HCT116 (cell line): ENCODE data around the gene DGKG. TPM values are rescaled to one million over a fixed set of nuclear protein-coding genes. Genes with fewer than 3 reads are reported as not detected.

Experiments
- ATAC-seq: fragments of 200-7000 bp; cut with Tn5 transposase; 2 replicates; pipeline ENCODE4 v1.9.1; 2020; ENCODE audit warnings: mild to moderate bottlenecking, moderate library complexity
- BruUV-seq: library from RNA; stranded (reverse); fragments of 400-500 nt; replicated peaks from 2 replicates; lab custom pipeline; 2021; lab: Mats Ljungman, UMichigan
- CTCF ChIA-PET: fragments of 300-600 bp; sonication (Branson Sonifier 250); formaldehyde crosslinking; loops from one replicate; lab custom pipeline; 2021; ENCODE audit warnings: antibody characterized with exemption; lab: Charles Lee
- POLR2A ChIA-PET: fragments of 300-600, 350-600 bp; sonication (Branson Sonifier 250); formaldehyde crosslinking; loops from one replicate; lab custom pipeline; 2021; ENCODE audit warnings: antibody characterized with exemption; lab: Charles Lee
- RAD21 ChIA-PET, 2 experiments: fragments of 300-600 bp; sonication (Branson Sonifier 250); formaldehyde crosslinking; loops; one replicate each; lab custom pipeline; 2023; ENCODE audit warnings: low total read pairs in 2 of 2; ENCODE audit not compliant: uncharacterized antibody in 2 of 2, unreplicated experiment in 2 of 2, low non-redundant PET in 1 of 2; lab: Charles Lee
- DNase-seq: peaks from one replicate; pipeline ENCODE4 v3.0.0-alpha.2; 2010; ENCODE audit warnings: low read depth, low spot score
- H2AFZ ChIP-seq: fragments of 200-600 bp; shearing (Covaris generic), sonication (generic); 2 replicates; pipeline ENCODE4 v1.6.1; 2017; ENCODE audit warnings: low read depth, mixed run types, mixed read lengths, antibody characterized with exemption, low read length; ENCODE audit not compliant: poor library complexity, severe bottlenecking
- H3K27ac ChIP-seq: 2 replicates; pipeline ENCODE4 v1.5.1; 2012; ENCODE audit warnings: low read depth, low read length
- H3K27me3 ChIP-seq: fragments of 200-600 bp; sonication (generic); 2 replicates; pipeline ENCODE4 v1.6.1; 2016; ENCODE audit warnings: mixed run types, low read length, mixed read lengths; ENCODE audit not compliant: insufficient read depth
- H3K36me3 ChIP-seq, 2 experiments: fragments of 200-500 bp in 1 of 2; fragments of 200-600 bp in 1 of 2; sonication (Bioruptor generic) in 1 of 2; sonication (generic) in 1 of 2; 2 replicates each; pipeline versions ENCODE4 v1.5.1 to v1.6.1; 2014 to 2016; ENCODE audit warnings: low read length in 2 of 2, inconsistent platforms in 1 of 2, mixed read lengths in 1 of 2, mixed run types in 1 of 2; ENCODE audit not compliant: insufficient read depth in 2 of 2, control insufficient read depth in 1 of 2
- H3K4me1 ChIP-seq, 2 experiments: fragments of 200-600 bp in 1 of 2; sonication (generic) in 1 of 2; 2 replicates each; pipeline versions ENCODE4 v1.5.1 to v1.6.1; 2012 to 2017; ENCODE audit warnings: low read length in 2 of 2, inconsistent platforms in 1 of 2, mild to moderate bottlenecking in 1 of 2, mixed read lengths in 1 of 2, mixed run types in 1 of 2, moderate library complexity in 1 of 2; ENCODE audit not compliant: insufficient read depth in 2 of 2, control insufficient read depth in 1 of 2
- H3K4me2 ChIP-seq: fragments of 200-600 bp; sonication (generic); 2 replicates; pipeline ENCODE4 v1.6.1; 2017; ENCODE audit warnings: mixed run types, low read length, mixed read lengths
- H3K4me3 ChIP-seq, 2 experiments: fragments of 200-600 bp in 1 of 2; sonication (generic) in 1 of 2; replicated peaks in 1 of 2; 2 replicates each; pipeline ENCODE4 v1.5.1; 2011 to 2016; ENCODE audit warnings: low read length in 2 of 2, control low read depth in 1 of 2, low read depth in 1 of 2, mild to moderate bottlenecking in 1 of 2, mixed read lengths in 1 of 2, mixed run types in 1 of 2
- H3K79me2 ChIP-seq: fragments of 200-600 bp; sonication (generic); 2 replicates; pipeline ENCODE4 v1.6.1; 2017; ENCODE audit warnings: mild to moderate bottlenecking, mixed run types, low read length, moderate library complexity, mixed read lengths; ENCODE audit not compliant: insufficient read depth
- H3K9ac ChIP-seq: fragments of 200-600 bp; sonication (generic); 2 replicates; pipeline ENCODE4 v1.6.1; 2016; ENCODE audit warnings: low read length, mixed read lengths
- H3K9me2 ChIP-seq: fragments of 200-600 bp; sonication (generic), shearing (Covaris generic); 2 replicates; pipeline ENCODE4 v1.6.1; 2017; ENCODE audit warnings: mixed run types, mild to moderate bottlenecking, moderate library complexity; ENCODE audit not compliant: insufficient read depth
- H3K9me3 ChIP-seq, 2 experiments: fragments of 200-500 bp in 1 of 2; fragments of 200-600 bp in 1 of 2; sonication (Bioruptor generic) in 1 of 2; sonication (generic) in 1 of 2; 2 replicates each; pipeline ENCODE4 v1.6.1; 2014 to 2017; ENCODE audit warnings: low read length in 2 of 2, mixed read lengths in 2 of 2, inconsistent platforms in 1 of 2, low read depth in 1 of 2, mild to moderate bottlenecking in 1 of 2, mixed run types in 1 of 2, moderate library complexity in 1 of 2; ENCODE audit not compliant: control insufficient read depth in 1 of 2, insufficient read depth in 1 of 2
- H4K20me1 ChIP-seq: fragments of 200-600 bp; sonication (generic), shearing (Covaris generic); 2 replicates; pipeline ENCODE4 v1.6.1; 2017; ENCODE audit warnings: mixed run types, mild to moderate bottlenecking, moderate library complexity; ENCODE audit not compliant: insufficient read depth
- EZH2phosphoT487 ChIP-seq: fragments of 200-600 bp; IDR thresholded peaks from 2 replicates; pipeline ENCODE4 v1.6.1; 2018; ENCODE audit warnings: antibody characterized with exemption, borderline replicate concordance
- FOSL1 ChIP-seq: IDR thresholded peaks from 2 replicates; pipeline ENCODE4 v1.6.1; 2012; ENCODE audit warnings: low read depth
- POLR2A ChIP-seq: IDR thresholded peaks from 2 replicates; pipeline ENCODE4 v1.7.0; 2011; ENCODE audit warnings: borderline replicate concordance; ENCODE audit not compliant: insufficient read depth, insufficient read length; ENCODE audit errors: extremely low read depth
- POLR2AphosphoS5 ChIP-seq: IDR thresholded peaks from 2 replicates; pipeline ENCODE4 v1.6.1; 2011; ENCODE audit warnings: mild to moderate bottlenecking, low read depth, low read length, moderate library complexity
- RAD21 ChIP-seq: IDR thresholded peaks from 2 replicates; pipeline ENCODE4 v1.6.1; 2012; ENCODE audit warnings: low read depth, mild to moderate bottlenecking
- SP1 ChIP-seq: IDR thresholded peaks from 2 replicates; pipeline ENCODE4 v1.6.1; 2012; ENCODE audit warnings: low read depth
- TCF7L2 ChIP-seq: IDR thresholded peaks from 2 replicates; pipeline ENCODE4 v1.7.0; 2011; ENCODE audit warnings: borderline replicate concordance, inconsistent platforms; ENCODE audit not compliant: insufficient read depth, insufficient read length; ENCODE audit errors: extremely low read depth
- YY1 ChIP-seq: IDR thresholded peaks from 2 replicates; pipeline ENCODE4 v1.6.1; 2011; ENCODE audit warnings: low read length, low read depth, moderate library complexity, mild to moderate bottlenecking; ENCODE audit not compliant: insufficient replicate concordance; ENCODE audit errors: extremely low read depth
- ZFX ChIP-seq: fragments of 450-650 bp; IDR thresholded peaks from 2 replicates; pipeline ENCODE4 v1.6.1; 2017
- intact Hi-C: fragments of 100-400 bp; cut with micrococcal nuclease; formaldehyde crosslinking; loops from 2 replicates; pipeline ENCODE4 v1.10.0; 2022
- total RNA-seq: library from RNA; stranded (reverse); gene quantifications from one replicate; pipeline ENCODE4 v1.2.1, GENCODE V29; 2021; ENCODE audit not compliant: unreplicated experiment
- TF ChIP-seq, protein P1 (sequence below): IDR thresholded peaks from 2 replicates; pipeline ENCODE4 v1.6.1; 2012
- TF ChIP-seq, protein P2 (sequence below): IDR thresholded peaks from 2 replicates; pipeline ENCODE4 v1.6.1; 2012
- TF ChIP-seq, protein P3 (sequence below): IDR thresholded peaks from 2 replicates; pipeline ENCODE4 v1.6.1; 2011; ENCODE audit warnings: mild to moderate bottlenecking, low read length, moderate library complexity; ENCODE audit not compliant: insufficient replicate concordance; ENCODE audit errors: extremely low read depth

The DGKG gene
- total RNA-seq, 1 experiment from 2014 or later: 4.8 TPM

DNA sequence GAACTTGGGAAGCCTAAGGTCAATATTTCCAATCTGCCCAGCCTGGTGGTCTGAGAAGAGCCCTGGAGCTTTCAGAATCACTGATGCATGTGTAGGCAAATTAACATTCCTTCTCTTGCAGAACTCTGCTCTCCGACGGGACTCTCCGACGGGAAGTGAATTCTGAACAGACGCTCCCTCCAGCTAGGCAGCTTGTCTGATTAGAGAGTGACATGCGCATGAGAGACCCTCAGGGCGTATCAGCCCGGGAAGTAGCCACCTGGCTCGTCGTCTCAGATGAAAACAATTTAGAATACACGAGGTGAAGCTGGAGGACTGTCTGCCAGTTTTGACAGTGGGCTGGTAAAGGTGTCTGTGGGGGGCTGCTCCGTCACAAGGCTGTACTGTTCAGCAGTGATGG is 103.1 kb downstream of the DGKG start:
- Histone ChIP-seq H4K20me1 (no peaks in the 10 kb centered on the region), H3K4me2 (peak overlapping the region; percentile 54), H3K4me3 (no peak overlapping the region), H3K27me3 (no peaks in the 10 kb centered on the region), H3K9ac (no peak overlapping the region), H3K36me3 (no peaks in the 10 kb centered on the region), H3K9me3 (no peaks in the 10 kb centered on the region), H3K4me1 (peaks cover 5 to 12% of the 10 kb centered on the region in 2 experiments; a peak in 3 of 4 replicates), H3K9me2 (no peaks in the 10 kb centered on the region), H3K79me2 (no peaks in the 10 kb centered on the region), H3K27ac (no peak overlapping the region), H2AFZ (peak overlapping the region; percentile 75)
- CTCF ChIA-PET: interaction anchor here (0.8 to 4.5 kb wide), 17 partner anchors 9 to 358 kb away, joined by 3 to 86 read pairs (median 6); partner anchors contain the start of genes AHSG and CRYGS
- RAD21 ChIA-PET: interaction anchor here (1.1 to 1.4 kb wide), 2 partner anchors 281 kb away, joined by 3 to 6 read pairs; no protein-coding TSS in a partner anchor
- DNase-seq (no peak), ATAC-seq (no peak)
- POLR2A ChIA-PET: interaction anchor here (0.6 to 2.6 kb wide), 2 partner anchors 274 to 282 kb away, joined by 3 to 7 read pairs; no protein-coding TSS in a partner anchor
- TF ChIP-seq SP1 (no peak), POLR2AphosphoS5 (no peak), ZFX (no peak), RAD21 (no peak), POLR2A (no peak), FOSL1 (no peak), TCF7L2 (no peak), YY1 (no peak), EZH2phosphoT487 (no peak)
- TF ChIP-seq, protein P1, sequence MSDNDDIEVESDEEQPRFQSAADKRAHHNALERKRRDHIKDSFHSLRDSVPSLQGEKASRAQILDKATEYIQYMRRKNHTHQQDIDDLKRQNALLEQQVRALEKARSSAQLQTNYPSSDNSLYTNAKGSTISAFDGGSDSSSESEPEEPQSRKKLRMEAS: no peak
- TF ChIP-seq, protein P2, sequence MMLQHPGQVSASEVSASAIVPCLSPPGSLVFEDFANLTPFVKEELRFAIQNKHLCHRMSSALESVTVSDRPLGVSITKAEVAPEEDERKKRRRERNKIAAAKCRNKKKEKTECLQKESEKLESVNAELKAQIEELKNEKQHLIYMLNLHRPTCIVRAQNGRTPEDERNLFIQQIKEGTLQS: no peak
- TF ChIP-seq, protein P3, sequence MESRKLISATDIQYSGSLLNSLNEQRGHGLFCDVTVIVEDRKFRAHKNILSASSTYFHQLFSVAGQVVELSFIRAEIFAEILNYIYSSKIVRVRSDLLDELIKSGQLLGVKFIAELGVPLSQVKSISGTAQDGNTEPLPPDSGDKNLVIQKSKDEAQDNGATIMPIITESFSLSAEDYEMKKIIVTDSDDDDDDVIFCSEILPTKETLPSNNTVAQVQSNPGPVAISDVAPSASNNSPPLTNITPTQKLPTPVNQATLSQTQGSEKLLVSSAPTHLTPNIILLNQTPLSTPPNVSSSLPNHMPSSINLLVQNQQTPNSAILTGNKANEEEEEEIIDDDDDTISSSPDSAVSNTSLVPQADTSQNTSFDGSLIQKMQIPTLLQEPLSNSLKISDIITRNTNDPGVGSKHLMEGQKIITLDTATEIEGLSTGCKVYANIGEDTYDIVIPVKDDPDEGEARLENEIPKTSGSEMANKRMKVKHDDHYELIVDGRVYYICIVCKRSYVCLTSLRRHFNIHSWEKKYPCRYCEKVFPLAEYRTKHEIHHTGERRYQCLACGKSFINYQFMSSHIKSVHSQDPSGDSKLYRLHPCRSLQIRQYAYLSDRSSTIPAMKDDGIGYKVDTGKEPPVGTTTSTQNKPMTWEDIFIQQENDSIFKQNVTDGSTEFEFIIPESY: no peak
- no TSS peak for BruUV-seq
- intact Hi-C loops: loop anchor here (1.0 to 10.0 kb wide), 3 partner anchors 281 to 566 kb away; no protein-coding TSS in a partner anchor
